Measurements from ENCODE around the gene ZDHHC23. TPM values are rescaled to one million over a fixed set of nuclear protein-coding genes. Genes with fewer than 3 reads are reported as not detected.

ZDHHC23 gene
- polyA plus RNA-seq, 1 of the 3 experiments (the other 2 are of a cell fraction) = 3.7 TPM

DNA sequence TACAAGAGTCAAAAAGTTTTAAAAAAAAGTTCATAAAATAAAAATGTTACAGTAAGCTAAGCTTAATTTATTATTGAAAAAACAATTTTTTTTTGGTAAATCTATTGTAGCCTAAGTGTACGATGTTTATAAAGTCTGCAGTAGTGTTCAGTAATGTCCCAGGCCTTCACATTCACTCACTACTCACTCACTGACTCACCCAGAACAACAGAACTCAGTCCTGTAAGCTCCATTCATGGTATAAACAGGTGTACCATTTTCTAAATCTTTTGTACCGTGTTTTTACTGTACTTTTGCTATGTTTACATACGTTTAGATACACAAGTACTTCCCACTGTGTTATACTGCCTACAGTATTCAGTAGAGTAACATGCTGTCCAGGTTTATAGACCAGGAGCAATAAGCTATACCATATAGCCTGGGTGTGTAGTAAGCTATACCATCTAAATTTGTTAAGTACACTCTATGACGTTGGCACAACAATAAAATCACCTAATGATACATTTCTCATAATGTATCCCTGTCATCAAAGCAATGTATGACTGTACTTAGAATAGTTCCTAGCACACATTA lies 41.2 kb upstream of the ZDHHC23 start:
- no peak overlapping the region for H3K4me2 ChIP-seq
- no peak overlapping the region for H3K27ac ChIP-seq (ENCODE audit: low read depth in 2 of 2, low read length in 1 of 2)
- no peaks in the 10 kb centered on the region for H3K9me2 ChIP-seq
- peaks cover 0 to 4% of the 10 kb centered on the region in 2 experiments for H3K36me3 ChIP-seq (replicated peaks in 1 of 2; ENCODE audit: control insufficient read depth in 1 of 2, insufficient read depth in 2 of 2, low read length in 1 of 2)
- no peaks in the 10 kb centered on the region for H3F3A ChIP-seq (replicated peaks; ENCODE audit: insufficient read depth)
- TF ChIP-seq REST (IDR thresholded peaks at IDR 0.05; ENCODE audit: low read depth, low read length) (no peak), RXRA (IDR thresholded peaks at IDR 0.05; ENCODE audit: borderline replicate concordance, low read depth) (no peak), TCF12 (IDR thresholded peaks at IDR 0.05) (no peak), FOSL2 (IDR thresholded peaks at IDR 0.05; ENCODE audit: borderline replicate concordance, low read depth) (no peak), RAD21 (IDR thresholded peaks at IDR 0.05; ENCODE audit: low read length) (no peak), TEAD4 (IDR thresholded peaks at IDR 0.05; ENCODE audit: borderline replicate concordance, insufficient read depth) (no peak), JUND (IDR thresholded peaks at IDR 0.05) (no peak), GABPA (IDR thresholded peaks at IDR 0.05; ENCODE audit: low read depth) (no peak), SMC3 (IDR thresholded peaks at IDR 0.05; ENCODE audit: low read depth, low read length) (no peak), GATA2 (CRISPR knock-in tag; IDR thresholded peaks at IDR 0.05) (no peak), RFX5 (IDR thresholded peaks at IDR 0.05; ENCODE audit: low read length) (no peak), MXI1 (IDR thresholded peaks at IDR 0.05; ENCODE audit: low read depth, low read length) (no peak), POLR2AphosphoS5 (IDR thresholded peaks at IDR 0.05; ENCODE audit: low read depth, low read length) (no peak)
- TF ChIP-seq, protein P1, sequence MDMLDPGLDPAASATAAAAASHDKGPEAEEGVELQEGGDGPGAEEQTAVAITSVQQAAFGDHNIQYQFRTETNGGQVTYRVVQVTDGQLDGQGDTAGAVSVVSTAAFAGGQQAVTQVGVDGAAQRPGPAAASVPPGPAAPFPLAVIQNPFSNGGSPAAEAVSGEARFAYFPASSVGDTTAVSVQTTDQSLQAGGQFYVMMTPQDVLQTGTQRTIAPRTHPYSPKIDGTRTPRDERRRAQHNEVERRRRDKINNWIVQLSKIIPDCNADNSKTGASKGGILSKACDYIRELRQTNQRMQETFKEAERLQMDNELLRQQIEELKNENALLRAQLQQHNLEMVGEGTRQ (IDR thresholded peaks at IDR 0.05; ENCODE audit: borderline replicate concordance, low read depth, low read length) = no peak
- TF ChIP-seq, protein P2, sequence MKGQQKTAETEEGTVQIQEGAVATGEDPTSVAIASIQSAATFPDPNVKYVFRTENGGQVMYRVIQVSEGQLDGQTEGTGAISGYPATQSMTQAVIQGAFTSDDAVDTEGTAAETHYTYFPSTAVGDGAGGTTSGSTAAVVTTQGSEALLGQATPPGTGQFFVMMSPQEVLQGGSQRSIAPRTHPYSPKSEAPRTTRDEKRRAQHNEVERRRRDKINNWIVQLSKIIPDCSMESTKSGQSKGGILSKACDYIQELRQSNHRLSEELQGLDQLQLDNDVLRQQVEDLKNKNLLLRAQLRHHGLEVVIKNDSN (IDR thresholded peaks at IDR 0.05; ENCODE audit: borderline replicate concordance, low read depth) = no peak
- TF ChIP-seq, protein P3, sequence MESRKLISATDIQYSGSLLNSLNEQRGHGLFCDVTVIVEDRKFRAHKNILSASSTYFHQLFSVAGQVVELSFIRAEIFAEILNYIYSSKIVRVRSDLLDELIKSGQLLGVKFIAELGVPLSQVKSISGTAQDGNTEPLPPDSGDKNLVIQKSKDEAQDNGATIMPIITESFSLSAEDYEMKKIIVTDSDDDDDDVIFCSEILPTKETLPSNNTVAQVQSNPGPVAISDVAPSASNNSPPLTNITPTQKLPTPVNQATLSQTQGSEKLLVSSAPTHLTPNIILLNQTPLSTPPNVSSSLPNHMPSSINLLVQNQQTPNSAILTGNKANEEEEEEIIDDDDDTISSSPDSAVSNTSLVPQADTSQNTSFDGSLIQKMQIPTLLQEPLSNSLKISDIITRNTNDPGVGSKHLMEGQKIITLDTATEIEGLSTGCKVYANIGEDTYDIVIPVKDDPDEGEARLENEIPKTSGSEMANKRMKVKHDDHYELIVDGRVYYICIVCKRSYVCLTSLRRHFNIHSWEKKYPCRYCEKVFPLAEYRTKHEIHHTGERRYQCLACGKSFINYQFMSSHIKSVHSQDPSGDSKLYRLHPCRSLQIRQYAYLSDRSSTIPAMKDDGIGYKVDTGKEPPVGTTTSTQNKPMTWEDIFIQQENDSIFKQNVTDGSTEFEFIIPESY (IDR thresholded peaks at IDR 0.05; ENCODE audit: borderline replicate concordance, low read depth) = no peak
- TF ChIP-seq, protein P4, sequence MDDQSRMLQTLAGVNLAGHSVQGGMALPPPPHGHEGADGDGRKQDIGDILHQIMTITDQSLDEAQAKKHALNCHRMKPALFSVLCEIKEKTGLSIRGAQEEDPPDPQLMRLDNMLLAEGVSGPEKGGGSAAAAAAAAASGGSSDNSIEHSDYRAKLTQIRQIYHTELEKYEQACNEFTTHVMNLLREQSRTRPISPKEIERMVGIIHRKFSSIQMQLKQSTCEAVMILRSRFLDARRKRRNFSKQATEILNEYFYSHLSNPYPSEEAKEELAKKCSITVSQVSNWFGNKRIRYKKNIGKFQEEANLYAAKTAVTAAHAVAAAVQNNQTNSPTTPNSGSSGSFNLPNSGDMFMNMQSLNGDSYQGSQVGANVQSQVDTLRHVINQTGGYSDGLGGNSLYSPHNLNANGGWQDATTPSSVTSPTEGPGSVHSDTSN (IDR thresholded peaks at IDR 0.05) = no peak
- WGBS (ENCODE audit: low lambda C conversion rate) = 74% methylated on average over 4 of the region's 4 CpGs
- H3K4me3 ChIP-seq (ENCODE audit: low read depth in 2 of 2, low read length in 1 of 2) = no peak overlapping the region
- H2AFZ ChIP-seq (ENCODE audit: low read depth) = no peak overlapping the region
- no peaks in the 10 kb centered on the region for H4K20me1 ChIP-seq (ENCODE audit: insufficient read depth)
- H3K9ac ChIP-seq = no peak overlapping the region
- POLR2A ChIA-PET = no interaction called here
- no peak for DNase-seq
- H3K4me1 ChIP-seq (ENCODE audit: control insufficient read depth in 1 of 2, insufficient read depth in 2 of 2, low read depth in 1 of 2, low read length in 1 of 2) = no peaks in the 10 kb centered on the region
- H3K79me2 ChIP-seq (ENCODE audit: insufficient read depth) = no peaks in the 10 kb centered on the region
- H3K27me3 ChIP-seq (ENCODE audit: insufficient read depth) = no peaks in the 10 kb centered on the region
- no peaks in the 10 kb centered on the region for H3K9me3 ChIP-seq
- CTCF ChIA-PET = interaction anchor here (0.6 to 1.8 kb wide), 4 partner anchors 11 to 170 kb away, joined by 3 to 7 read pairs (median 4); no protein-coding TSS in a partner anchor

Measured in SK-N-SH (cell line).